ENCODE data around the gene GNAO1.

- TF ChIP-seq CTCF (IDR thresholded peaks at IDR 0.05): no peak
- TF ChIP-seq ZFX (IDR thresholded peaks at IDR 0.05; ENCODE audit: borderline replicate concordance): no peak
Measured at GRCh38 chr16:56362057-56362655, 170.9 kb downstream of the GNAO1 start.
